Measurements from ENCODE around the gene TRIM56. TPM values are rescaled to one million over a fixed set of nuclear protein-coding genes. Genes with fewer than 3 reads are reported as not detected.

Gene TRIM56
- total and polyA plus RNA-seq, 12 donors = 8.3 to 57.3 (median 28.7) TPM

DNA sequence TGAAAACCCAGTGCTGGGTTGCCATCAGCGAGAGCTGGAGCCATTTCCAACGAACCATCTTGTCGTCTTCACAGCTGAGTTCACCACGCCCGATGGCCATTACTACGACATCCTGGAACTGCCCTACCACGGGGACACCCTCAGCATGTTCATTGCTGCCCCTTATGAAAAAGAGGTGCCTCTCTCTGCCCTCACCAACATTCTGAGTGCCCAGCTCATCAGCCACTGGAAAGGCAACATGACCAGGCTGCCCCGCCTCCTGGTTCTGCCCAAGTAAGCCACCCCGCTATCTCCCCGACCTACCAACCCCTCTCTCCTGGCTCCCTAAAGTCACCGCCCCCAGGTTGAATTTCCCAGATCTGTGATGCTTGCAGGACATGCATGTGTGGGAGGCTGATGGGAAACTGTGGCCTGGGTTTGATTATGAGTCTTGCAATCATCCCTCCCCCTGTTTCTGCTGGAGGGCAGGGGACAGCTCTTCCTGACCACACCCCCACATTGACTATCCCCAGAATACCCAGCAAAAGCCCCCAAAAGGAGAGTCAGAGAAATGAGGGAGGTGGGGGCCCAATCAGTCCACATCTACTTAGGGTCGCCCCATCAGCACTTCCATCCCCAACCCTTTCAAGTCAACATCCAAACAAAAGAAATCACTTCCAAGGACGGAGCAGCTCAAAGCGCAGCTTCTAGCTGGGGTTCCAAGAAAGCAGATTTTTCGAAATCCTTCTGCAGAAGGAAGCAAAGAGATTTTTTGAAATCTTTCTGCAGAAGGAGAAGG lies 48.5 kb downstream of the TRIM56 start:
- no peak for TF ChIP-seq POLR2A (IDR thresholded peaks at IDR 0.05)
- intact Hi-C loops (cut with DNase I) = loop anchor here (5.0 kb wide), 1 partner anchor 37 kb away; no protein-coding TSS in a partner anchor
- Histone ChIP-seq H3K27me3 (no peaks in the 10 kb centered on the region), H3K36me3 (replicated peaks in 1 of 2) (no peaks in the 10 kb centered on the region), H3K9me3 (replicated peaks in 1 of 3) (no peaks in the 10 kb centered on the region), H3K27ac (no peak overlapping the region), H3K4me3 (no peak overlapping the region), H3K4me1 (replicated peaks in 1 of 2) (peaks cover 0 to 12% of the 10 kb centered on the region in 2 donors)
- 78 to 89% (median 86%) methylated on average over 15 of the region's 15 CpGs for WGBS, 4 donors
- DNase-seq = no peak

DNA sequence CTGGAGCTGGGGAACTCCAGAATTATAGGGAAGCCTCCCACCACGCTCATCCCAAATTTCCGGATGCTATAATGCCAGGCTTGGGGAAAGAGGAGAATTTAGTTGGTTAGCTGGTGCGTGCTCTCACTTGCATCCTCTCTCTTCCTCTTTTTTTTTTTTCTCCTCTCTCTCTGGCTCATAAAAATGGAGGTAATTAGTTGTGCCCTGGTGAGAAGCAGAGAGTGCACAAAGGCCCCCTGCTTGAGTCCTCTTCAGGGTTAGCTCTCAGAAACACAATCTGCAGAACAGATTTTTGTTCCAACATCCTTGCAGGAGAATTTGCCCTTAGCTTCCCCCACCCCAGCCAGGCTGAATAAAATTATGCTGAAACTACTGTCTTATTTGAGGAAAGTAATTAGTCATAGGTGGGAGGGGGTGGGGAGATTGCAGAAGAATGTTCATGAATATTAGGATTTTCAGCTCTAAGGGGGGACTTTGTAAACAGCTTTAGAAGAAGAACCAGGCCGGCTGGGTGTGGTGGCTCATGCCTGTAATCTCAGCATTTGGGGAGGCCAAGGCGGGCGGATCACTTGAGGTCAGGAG lies 49.2 kb downstream of the TRIM56 start:
- WGBS, 4 donors = 78 to 88% (median 86%) methylated on average over 6 of the region's 6 CpGs
- Histone ChIP-seq H3K27ac (no peak overlapping the region), H3K4me3 (no peak overlapping the region), H3K4me1 (replicated peaks in 1 of 2) (peaks cover 0 to 15% of the 10 kb centered on the region in 2 donors), H3K36me3 (replicated peaks in 1 of 2) (no peaks in the 10 kb centered on the region), H3K27me3 (no peaks in the 10 kb centered on the region), H3K9me3 (replicated peaks in 1 of 3) (no peaks in the 10 kb centered on the region)
- intact Hi-C loops (cut with DNase I) = loop anchor here (5.0 kb wide), 1 partner anchor 37 kb away; no protein-coding TSS in a partner anchor
- no peak for DNase-seq
- no peak for TF ChIP-seq POLR2A (IDR thresholded peaks at IDR 0.05)
- TF ChIP-seq, protein P1, sequence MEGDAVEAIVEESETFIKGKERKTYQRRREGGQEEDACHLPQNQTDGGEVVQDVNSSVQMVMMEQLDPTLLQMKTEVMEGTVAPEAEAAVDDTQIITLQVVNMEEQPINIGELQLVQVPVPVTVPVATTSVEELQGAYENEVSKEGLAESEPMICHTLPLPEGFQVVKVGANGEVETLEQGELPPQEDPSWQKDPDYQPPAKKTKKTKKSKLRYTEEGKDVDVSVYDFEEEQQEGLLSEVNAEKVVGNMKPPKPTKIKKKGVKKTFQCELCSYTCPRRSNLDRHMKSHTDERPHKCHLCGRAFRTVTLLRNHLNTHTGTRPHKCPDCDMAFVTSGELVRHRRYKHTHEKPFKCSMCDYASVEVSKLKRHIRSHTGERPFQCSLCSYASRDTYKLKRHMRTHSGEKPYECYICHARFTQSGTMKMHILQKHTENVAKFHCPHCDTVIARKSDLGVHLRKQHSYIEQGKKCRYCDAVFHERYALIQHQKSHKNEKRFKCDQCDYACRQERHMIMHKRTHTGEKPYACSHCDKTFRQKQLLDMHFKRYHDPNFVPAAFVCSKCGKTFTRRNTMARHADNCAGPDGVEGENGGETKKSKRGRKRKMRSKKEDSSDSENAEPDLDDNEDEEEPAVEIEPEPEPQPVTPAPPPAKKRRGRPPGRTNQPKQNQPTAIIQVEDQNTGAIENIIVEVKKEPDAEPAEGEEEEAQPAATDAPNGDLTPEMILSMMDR (IDR thresholded peaks at IDR 0.05) = no peak

DNA sequence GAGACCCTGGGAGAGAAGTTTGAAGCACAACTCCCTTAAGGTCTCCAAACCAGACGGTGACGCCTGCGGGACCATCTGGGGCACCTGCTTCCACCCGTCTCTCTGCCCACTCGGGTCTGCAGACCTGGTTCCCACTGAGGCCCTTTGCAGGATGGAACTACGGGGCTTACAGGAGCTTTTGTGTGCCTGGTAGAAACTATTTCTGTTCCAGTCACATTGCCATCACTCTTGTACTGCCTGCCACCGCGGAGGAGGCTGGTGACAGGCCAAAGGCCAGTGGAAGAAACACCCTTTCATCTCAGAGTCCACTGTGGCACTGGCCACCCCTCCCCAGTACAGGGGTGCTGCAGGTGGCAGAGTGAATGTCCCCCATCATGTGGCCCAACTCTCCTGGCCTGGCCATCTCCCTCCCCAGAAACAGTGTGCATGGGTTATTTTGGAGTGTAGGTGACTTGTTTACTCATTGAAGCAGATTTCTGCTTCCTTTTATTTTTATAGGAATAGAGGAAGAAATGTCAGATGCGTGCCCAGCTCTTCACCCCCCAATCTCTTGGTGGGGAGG lies 52.5 kb downstream of the TRIM56 start:
- no peaks in the 10 kb centered on the region for H3K27me3 ChIP-seq
- peaks cover 0 to 15% of the 10 kb centered on the region in 2 donors for H3K4me1 ChIP-seq (replicated peaks in 1 of 2)
- no peak for DNase-seq
- 68 to 71% (median 69%) methylated on average over 5 to 9 of the region's 9 CpGs for WGBS, 4 donors
- H3K27ac ChIP-seq = peak overlapping the region; percentile 27 to 89 (median 53)
- no peaks in the 10 kb centered on the region for H3K9me3 ChIP-seq (replicated peaks in 1 of 3)
- TF ChIP-seq, protein P1 (IDR thresholded peaks at IDR 0.05) = no peak
- no peak for TF ChIP-seq POLR2A (IDR thresholded peaks at IDR 0.05)
- intact Hi-C loops (cut with DNase I) = loop anchor here in 1 of 2 donors (2.0 kb wide), 1 partner anchor 49 kb away; no protein-coding TSS in a partner anchor
- no peaks in the 10 kb centered on the region for H3K36me3 ChIP-seq (replicated peaks in 1 of 2)
- peak overlapping the region in 1 of 4 donors; percentile 31 for H3K4me3 ChIP-seq

DNA sequence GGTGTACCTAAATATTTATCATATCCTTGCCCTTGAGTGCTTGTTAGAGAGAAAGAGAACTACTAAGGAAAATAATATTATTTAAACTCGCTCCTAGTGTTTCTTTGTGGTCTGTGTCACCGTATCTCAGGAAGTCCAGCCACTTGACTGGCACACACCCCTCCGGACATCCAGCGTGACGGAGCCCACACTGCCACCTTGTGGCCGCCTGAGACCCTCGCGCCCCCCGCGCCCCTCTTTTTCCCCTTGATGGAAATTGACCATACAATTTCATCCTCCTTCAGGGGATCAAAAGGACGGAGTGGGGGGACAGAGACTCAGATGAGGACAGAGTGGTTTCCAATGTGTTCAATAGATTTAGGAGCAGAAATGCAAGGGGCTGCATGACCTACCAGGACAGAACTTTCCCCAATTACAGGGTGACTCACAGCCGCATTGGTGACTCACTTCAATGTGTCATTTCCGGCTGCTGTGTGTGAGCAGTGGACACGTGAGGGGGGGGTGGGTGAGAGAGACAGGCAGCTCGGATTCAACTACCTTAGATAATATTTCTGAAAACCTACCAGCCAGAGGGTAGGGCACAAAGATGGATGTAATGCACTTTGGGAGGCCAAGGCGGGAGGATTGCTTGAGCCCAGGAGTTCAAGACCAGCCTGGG lies 53.1 kb downstream of the TRIM56 start:
- peak; percentile 88 to 96 (median 95) for DNase-seq
- no peaks in the 10 kb centered on the region for H3K36me3 ChIP-seq (replicated peaks in 1 of 2)
- intact Hi-C loops (cut with DNase I) = loop anchor here in 1 of 2 donors (2.0 kb wide), 1 partner anchor 50 kb away; no protein-coding TSS in a partner anchor
- no peaks in the 10 kb centered on the region for H3K27me3 ChIP-seq
- H3K27ac ChIP-seq = peak overlapping the region; percentile 27 to 89 (median 53)
- peak in 1 of 2 donors; percentile 25 for TF ChIP-seq POLR2A (IDR thresholded peaks at IDR 0.05)
- TF ChIP-seq, protein P1 (IDR thresholded peaks at IDR 0.05) = peak; percentile 77 to 98 (median 84)
- H3K4me1 ChIP-seq (replicated peaks in 1 of 2) = peaks cover 0 to 15% of the 10 kb centered on the region in 2 donors
- no peaks in the 10 kb centered on the region for H3K9me3 ChIP-seq (replicated peaks in 1 of 3)
- peak overlapping the region in 1 of 4 donors; percentile 31 for H3K4me3 ChIP-seq
- 4 to 5% (median 4%) methylated on average over 16 of the region's 16 CpGs for whole genome bisulfite sequencing, 4 donors

Data from adrenal gland (tissue), 12 donors.